GM21526 (cell line): ENCODE data around the gene CAPN10.

Source experiments
- ATAC-seq: cut with Tn5 transposase; IDR thresholded peaks from one replicate; pipeline ENCODE4 v1.9.1; 2021; ENCODE audit warnings: moderate library complexity; ENCODE audit not compliant: unreplicated experiment, low FRiP score

The CAPN10 gene

DNA sequence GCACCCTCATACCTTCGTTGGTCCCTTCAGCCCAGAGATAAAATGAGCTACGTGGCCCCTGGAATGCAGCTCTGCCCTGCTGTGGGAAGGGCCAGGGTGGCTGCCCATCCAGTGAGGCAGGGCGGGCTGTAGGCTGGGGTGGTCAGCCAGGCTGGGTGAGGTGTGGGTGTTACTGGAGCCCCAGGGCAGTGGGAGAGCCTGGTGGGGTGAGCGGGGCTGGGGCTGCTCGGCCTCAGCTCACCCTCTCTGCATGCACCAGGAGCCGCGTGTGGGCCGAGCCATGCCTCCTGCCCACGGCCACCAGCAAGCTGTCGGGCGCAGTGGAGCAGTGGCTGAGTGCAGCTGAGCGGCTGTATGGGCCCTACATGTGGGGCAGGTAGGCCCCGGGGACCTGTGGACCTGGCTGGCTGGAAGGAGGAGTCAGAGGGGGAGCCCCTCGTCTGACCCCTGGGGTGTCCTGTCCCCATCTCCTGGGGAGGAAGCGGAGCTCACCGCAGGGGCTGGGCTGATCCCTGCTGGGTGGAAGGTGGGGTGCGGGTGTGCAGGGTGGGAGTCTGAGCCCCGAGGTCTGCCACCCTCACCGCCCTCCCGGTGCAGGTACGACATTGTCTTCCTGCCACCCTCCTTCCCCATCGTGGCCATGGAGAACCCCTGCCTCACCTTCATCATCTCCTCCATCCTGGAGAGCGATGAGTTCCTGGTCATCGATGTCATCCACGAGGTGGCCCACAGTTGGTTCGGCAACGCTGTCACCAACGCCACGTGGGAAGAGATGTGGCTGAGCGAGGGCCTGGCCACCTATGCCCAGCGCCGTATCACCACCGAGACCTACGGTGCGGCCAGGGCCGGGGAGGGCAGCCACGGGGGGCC is 12.8 kb upstream of the CAPN10 start:
- ATAC-seq, result no peak

- ATAC-seq, result no peak
Observed at GRCh38 chr2:240574386-240575100, 12.0 kb upstream of the CAPN10 start.

- no peak for ATAC-seq
Observed at GRCh38 chr2:240575101-240575965, 11.2 kb upstream of the CAPN10 start.

DNA sequence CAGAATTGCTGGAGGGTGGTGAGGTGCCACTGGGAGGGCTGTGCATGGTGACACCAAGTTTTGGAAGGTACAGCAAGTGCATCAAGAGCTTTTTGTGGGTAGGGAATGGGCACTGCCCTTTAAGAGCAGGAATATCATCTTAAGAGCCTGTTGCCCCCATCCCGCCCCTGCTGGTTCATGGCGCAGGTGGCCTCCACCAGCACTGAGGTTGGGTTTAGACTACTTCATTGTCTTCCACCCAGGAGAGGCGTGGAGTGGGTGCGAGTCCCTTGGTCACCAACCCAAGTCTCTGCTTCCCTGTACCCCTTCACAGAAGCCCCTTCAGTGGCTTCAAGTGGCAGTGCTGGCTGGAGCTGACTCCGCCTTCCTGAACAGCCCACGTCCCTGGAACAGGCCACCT is 10.5 kb upstream of the CAPN10 start:
- no peak for ATAC-seq

DNA sequence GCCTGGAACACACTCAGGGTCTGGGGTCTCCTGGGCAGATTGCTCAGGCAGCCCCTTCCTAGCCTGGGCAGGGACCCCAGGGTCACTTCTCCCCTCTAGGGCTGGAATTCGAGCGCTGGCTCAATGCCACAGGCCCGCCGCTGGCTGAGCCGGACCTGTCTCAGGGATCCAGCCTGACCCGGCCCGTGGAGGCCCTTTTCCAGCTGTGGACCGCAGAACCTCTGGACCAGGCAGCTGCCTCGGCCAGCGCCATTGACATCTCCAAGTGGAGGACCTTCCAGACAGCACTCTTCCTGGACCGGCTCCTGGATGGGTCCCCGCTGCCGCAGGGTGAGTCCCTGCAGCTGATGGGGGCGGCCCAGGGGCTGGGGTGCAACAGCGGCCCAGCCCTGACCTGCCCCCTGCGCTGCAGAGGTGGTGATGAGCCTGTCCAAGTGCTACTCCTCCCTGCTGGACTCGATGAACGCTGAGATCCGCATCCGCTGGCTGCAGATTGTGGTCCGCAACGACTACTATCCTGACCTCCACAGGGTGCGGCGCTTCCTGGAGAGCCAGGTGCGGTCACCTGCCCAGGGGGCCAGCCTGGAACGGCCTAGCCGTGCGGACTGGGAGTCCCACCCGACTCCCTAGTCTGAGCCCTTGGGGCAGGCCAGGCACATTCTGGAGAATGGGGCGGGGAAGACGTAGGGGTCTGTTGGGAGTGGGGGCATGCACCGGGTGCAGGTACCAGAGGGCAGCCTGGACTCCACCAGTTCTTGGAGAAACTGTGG is 9.9 kb upstream of the CAPN10 start:
- ATAC-seq, result no peak

DNA sequence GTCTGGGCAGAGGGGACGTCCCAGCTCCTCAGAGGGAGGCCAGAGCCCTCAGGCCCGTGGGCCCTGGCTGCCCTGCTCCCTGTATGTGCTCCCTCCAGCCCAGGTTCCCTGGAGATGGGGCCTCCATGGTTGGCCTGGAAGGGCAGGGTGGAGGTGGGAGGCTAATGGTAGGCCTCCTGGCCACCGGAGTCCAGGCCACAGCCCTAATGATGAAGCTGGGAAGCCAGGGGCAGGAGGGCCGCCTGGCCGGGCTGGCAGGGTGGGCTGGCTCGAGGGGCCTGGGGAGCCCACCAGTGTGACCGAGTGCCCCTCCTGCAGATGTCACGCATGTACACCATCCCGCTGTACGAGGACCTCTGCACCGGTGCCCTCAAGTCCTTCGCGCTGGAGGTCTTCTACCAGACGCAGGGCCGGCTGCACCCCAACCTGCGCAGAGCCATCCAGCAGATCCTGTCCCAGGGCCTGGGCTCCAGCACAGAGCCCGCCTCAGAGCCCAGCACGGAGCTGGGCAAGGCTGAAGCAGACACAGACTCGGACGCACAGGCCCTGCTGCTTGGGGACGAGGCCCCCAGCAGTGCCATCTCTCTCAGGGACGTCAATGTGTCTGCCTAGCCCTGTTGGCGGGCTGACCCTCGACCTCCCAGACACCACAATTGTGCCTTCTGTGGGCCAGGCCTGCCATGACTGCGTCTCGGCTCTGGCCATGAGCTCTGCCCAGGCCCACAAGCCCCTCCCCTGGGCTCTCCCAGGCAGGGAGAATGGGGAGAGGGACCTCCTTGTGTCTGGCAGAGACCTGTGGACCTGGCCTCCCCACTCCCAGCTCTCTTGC is 9.0 kb upstream of the CAPN10 start:
- ATAC-seq, result no peak

- ATAC-seq, result no peak
Observed at GRCh38 chr2:240578110-240578450, 8.5 kb upstream of the CAPN10 start.

DNA sequence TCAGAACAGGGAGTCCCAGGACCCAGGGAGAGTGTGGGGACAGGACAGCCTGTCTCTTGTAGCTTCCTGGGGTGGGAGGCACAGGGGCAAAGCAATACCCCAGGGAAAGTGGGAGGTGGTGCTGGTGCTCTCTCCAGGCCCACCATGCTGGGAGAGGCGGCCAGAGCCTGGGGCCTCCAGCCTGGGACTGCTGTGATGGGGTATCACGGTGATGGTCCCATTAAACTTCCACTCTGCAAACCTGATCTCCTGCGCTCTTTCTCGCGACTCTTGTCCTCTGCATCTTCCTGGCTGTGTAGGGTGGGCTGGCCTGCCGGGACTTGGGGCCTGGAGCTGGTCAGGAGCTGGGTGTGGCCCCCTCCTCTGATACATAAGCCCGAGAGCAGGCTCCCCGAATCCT is 8.0 kb upstream of the CAPN10 start:
- ATAC-seq, result no peak

DNA sequence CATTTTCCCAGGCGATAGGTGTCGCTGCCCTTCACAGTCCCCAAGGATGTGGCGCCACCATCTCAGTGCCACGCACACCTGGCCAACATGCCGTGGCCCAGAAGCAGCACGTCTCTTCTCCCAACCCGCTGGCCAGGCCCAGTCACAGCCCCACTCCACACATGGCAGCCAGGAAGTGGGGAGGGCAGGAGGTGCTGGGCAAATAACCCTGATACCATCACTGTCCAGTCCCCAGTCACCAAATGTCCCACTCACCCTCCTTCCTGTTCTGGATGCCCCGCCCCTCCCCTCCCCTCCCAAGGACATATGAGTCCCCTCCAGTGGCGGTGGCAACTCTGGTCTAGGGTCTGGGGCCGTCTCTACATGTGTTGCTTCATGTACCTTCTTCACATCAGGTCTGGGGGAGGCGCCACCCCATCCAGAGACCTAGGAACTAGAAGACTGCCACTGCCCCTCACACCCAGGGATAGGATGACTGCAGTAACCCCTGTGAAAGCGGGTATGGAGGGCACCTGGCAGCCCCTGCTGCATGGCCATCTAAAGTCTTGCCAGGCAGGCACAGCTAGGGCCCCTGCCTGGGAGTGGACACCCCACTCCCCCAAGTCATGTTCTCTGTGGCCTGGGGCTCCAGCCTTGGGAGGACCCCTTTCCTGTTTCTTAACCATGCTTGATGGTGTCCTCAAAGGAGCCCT is 7.3 kb upstream of the CAPN10 start:
- ATAC-seq, result no peak

- peak; percentile 36 for ATAC-seq
Observed at GRCh38 chr2:240579771-240580614, 6.5 kb upstream of the CAPN10 start.

- ATAC-seq, result no peak
Observed at GRCh38 chr2:240581811-240582210, 4.7 kb upstream of the CAPN10 start.

GRCh38 chr2:240582781-240583180 is 3.8 kb upstream of the CAPN10 start:
- ATAC-seq, result no peak

GRCh38 chr2:240583774-240584173 is 2.8 kb upstream of the CAPN10 start:
- ATAC-seq, result no peak

GRCh38 chr2:240584486-240585031 is 2.0 kb upstream of the CAPN10 start:
- ATAC-seq, result peak; percentile 50

DNA sequence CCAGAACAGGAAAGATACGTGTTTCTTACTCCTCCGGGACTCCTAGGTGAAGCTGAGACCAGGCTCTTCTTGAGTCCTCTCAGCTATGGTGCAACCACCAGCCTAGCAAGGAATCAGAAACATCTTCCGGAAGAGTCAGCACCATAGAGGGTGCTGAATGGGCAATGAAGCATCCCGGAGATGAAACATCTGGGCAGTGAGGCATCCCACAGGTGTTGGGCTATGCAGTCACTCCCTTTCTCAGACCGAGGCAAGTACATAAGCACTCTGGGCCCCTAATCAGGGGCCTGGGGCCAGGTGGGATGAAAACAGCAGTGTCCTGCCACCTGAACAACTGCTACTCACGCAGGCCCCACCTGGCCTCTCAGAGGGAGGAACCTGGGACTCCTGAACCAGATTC is 1.4 kb upstream of the CAPN10 start:
- peak; percentile 34 for ATAC-seq

- no peak for ATAC-seq
Observed at GRCh38 chr2:240585681-240586197, 795 bp upstream of the CAPN10 start.
